Measurements from ENCODE around the gene EHD2. TPM values are rescaled to one million over a fixed set of nuclear protein-coding genes. Genes with fewer than 3 reads are reported as not detected.
"Not testable (repeated sequence)": the region's sequence is repeated elsewhere in the genome, so short reads cannot be mapped to it uniquely, and the experiment has no call there.

Gene EHD2
- total RNA-seq, 3 donors from 2014 or later, result 38.8 to 121 (median 67.2) TPM

DNA sequence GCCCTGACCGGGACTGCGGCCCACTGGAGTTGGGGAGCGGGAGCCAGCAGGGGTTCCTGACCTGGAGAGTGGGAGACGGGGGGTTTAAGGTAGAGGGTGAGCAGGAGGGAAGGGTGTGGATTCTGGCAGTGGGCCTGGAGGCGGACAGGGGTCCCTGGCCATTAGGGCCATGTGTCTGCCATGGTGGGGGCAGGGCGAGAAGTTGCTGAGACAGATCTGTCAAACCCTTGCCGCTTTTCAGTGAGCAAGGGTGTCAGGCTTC, 53.1 kb downstream of the EHD2 start:
- DNase-seq (ENCODE audit: low spot score in 2 of 2), result no peak
- Histone ChIP-seq H3K27me3 (no peaks in the 10 kb centered on the region), H3K36me3 (no peaks in the 10 kb centered on the region), H3K9me3 (no peaks in the 10 kb centered on the region), H3K27ac (no peak overlapping the region), H3K4me3 (no peak overlapping the region), H3K4me1 (no peaks in the 10 kb centered on the region)
- TF ChIP-seq POLR2AphosphoS5 (IDR thresholded peaks at IDR 0.05), result no peak
- TF ChIP-seq, protein P1, sequence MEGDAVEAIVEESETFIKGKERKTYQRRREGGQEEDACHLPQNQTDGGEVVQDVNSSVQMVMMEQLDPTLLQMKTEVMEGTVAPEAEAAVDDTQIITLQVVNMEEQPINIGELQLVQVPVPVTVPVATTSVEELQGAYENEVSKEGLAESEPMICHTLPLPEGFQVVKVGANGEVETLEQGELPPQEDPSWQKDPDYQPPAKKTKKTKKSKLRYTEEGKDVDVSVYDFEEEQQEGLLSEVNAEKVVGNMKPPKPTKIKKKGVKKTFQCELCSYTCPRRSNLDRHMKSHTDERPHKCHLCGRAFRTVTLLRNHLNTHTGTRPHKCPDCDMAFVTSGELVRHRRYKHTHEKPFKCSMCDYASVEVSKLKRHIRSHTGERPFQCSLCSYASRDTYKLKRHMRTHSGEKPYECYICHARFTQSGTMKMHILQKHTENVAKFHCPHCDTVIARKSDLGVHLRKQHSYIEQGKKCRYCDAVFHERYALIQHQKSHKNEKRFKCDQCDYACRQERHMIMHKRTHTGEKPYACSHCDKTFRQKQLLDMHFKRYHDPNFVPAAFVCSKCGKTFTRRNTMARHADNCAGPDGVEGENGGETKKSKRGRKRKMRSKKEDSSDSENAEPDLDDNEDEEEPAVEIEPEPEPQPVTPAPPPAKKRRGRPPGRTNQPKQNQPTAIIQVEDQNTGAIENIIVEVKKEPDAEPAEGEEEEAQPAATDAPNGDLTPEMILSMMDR (IDR thresholded peaks at IDR 0.05), result no peak
- intact Hi-C loops (cut with DNase I; ENCODE audit: low total_unique reads), result no loop called here

DNA sequence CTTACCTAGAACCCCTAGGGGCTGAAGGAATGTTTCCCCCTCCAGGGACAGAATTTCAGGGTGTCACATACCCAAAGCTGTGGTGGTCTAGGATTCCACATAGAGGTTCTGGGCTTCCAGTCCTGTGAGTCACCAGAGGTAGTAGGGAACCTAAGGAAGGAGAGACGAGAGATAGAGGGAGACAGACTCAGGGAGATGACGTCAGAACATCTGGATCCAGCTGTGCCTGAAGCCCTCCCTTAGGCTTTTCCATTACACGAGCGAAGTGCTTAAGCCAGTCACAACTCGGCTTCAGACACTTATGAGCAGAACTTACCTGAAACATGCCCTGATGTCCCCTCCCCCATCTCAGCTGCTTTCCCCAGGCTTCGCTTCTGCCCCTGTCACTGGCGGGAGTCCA, 53.4 kb downstream of the EHD2 start:
- no peaks in the 10 kb centered on the region for H3K27me3 ChIP-seq
- no peak for DNase-seq (ENCODE audit: low spot score in 2 of 2)
- no peak for TF ChIP-seq POLR2AphosphoS5 (IDR thresholded peaks at IDR 0.05)
- TF ChIP-seq, protein P1 (IDR thresholded peaks at IDR 0.05), result no peak
- TF ChIP-seq POLR2A (IDR thresholded peaks at IDR 0.05), result no peak
- H3K4me3 ChIP-seq, result no peak overlapping the region
- no peak overlapping the region for H3K27ac ChIP-seq
- H3K36me3 ChIP-seq, result no peaks in the 10 kb centered on the region
- no peaks in the 10 kb centered on the region for H3K9me3 ChIP-seq
- H3K4me1 ChIP-seq, result no peaks in the 10 kb centered on the region
- intact Hi-C loops (cut with DNase I; ENCODE audit: low total_unique reads), result no loop called here

DNA sequence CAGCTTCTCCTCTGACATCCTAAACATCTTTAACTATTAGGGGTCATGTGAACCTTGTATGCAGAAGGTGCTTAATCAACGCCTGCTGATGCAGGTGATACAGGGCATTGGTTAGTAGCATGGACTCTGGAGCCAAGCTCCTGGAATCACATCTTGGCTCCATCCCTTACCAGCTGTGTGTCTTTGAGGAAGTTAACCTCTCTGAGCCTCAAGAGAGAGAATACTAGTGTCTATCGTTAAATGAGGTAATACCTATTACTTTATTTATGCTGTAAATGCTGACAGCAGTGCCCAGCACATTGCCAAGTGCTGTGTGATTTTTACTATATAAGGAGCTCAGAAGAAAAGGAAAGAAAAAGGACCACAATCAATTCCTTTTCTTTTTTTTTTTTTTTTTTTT, 54.1 kb downstream of the EHD2 start:
- Histone ChIP-seq H3K27me3 (no peaks in the 10 kb centered on the region), H3K4me1 (no peaks in the 10 kb centered on the region), H3K36me3 (no peaks in the 10 kb centered on the region), H3K27ac (no peak overlapping the region), H3K9me3 (no peaks in the 10 kb centered on the region), H3K4me3 (no peak overlapping the region)
- TF ChIP-seq POLR2A (IDR thresholded peaks at IDR 0.05) (no peak), POLR2AphosphoS5 (IDR thresholded peaks at IDR 0.05) (no peak)
- no peak for DNase-seq (ENCODE audit: low spot score in 2 of 2)
- intact Hi-C loops (cut with DNase I; ENCODE audit: low total_unique reads), result no loop called here

DNA sequence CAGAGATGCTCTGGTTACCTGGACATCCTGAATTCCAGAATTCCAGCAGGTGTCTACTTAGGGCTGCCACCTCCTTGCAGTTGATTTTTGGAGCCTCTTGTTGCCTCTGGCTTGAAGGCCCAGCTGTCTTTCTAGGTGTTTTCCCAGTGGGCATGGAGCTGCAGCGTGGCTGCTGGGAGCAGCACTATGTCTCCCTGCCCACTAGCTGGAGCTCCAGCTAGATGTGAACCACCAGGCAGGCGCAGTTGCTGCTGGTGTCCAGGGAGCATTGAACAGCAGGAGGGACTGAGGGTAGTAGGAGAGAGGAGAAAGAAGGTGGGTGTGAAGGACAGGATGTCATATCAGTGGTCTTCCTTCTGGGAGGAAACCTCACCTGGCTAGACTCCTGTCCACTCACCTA, 55.4 kb downstream of the EHD2 start:
- DNase-seq (ENCODE audit: low spot score in 2 of 2), result no peak
- intact Hi-C loops (cut with DNase I; ENCODE audit: low total_unique reads), result no loop called here
- H3K27ac ChIP-seq, result no peak overlapping the region
- no peaks in the 10 kb centered on the region for H3K36me3 ChIP-seq
- H3K4me1 ChIP-seq, result no peaks in the 10 kb centered on the region
- H3K27me3 ChIP-seq, result no peaks in the 10 kb centered on the region
- no peaks in the 10 kb centered on the region for H3K9me3 ChIP-seq
- TF ChIP-seq, protein P1 (IDR thresholded peaks at IDR 0.05), result no peak
- TF ChIP-seq POLR2A (IDR thresholded peaks at IDR 0.05) (no peak), POLR2AphosphoS5 (IDR thresholded peaks at IDR 0.05) (no peak)
- no peak overlapping the region for H3K4me3 ChIP-seq

DNA sequence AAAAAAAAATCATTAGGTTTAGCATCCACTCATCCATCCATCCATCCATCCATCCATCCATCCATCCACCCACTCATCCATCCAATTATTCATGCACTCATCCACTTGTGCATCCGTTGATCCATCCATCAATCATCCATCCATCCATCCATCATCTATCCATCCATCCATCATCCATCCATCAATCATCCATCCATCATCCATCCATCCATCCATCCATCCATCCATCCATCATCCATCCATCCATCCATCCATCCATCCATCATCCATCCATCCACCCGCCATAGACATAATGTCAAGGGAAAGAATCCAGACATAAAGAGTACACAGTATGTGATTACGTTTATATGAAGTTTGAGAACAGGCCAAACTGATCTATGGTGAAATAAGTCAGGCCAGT, 56.3 kb downstream of the EHD2 start:
- Histone ChIP-seq H3K27me3 (no peaks in the 10 kb centered on the region), H3K36me3 (no peaks in the 10 kb centered on the region), H3K27ac (no peak overlapping the region), H3K4me3 (no peak overlapping the region), H3K4me1 (no peaks in the 10 kb centered on the region), H3K9me3 (no peaks in the 10 kb centered on the region)
- TF ChIP-seq POLR2AphosphoS5 (IDR thresholded peaks at IDR 0.05), result no peak
- TF ChIP-seq, protein P1 (IDR thresholded peaks at IDR 0.05), result no peak
- no peak for TF ChIP-seq POLR2A (IDR thresholded peaks at IDR 0.05)
- no peak for DNase-seq (ENCODE audit: low spot score in 2 of 2)
- intact Hi-C loops (cut with DNase I; ENCODE audit: low total_unique reads), result no loop called here

DNA sequence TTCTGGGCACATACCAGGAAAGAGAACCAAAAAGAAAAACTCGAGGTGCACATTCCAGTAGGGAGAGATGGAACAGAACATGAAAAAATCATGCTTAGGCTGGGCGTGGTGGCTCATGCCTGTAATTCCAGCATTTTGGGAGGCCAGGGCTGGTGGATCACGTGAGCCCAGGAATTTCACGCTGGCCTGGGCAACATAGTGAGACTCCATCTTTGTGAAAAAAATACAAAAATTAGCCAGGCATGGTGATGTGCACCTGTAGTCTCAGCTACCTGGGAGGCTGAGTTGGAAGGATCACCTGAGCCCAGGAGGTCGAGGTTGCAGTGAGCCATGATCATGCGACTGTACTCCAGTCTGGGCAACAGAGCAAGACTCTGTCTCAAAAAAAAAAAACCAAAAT, 58.1 kb downstream of the EHD2 start:
- H3K27me3 ChIP-seq; H3K4me3 ChIP-seq; H3K27ac ChIP-seq; intact Hi-C loops (cut with DNase I; ENCODE audit: low total_unique reads); DNase-seq (ENCODE audit: low spot score in 2 of 2); H3K36me3 ChIP-seq; H3K4me1 ChIP-seq; H3K9me3 ChIP-seq: not testable (repeated sequence)
